Transverse colon (tissue), 1 donor: Measurements from ENCODE around the gene LAPTM4A.

Experiments used
- EP300 ChIP-seq: sonication (generic); formaldehyde crosslinking; IDR thresholded peaks from one replicate; pipeline ENCODE4 v1.6.1; 2017; ENCODE audit warnings: antibody characterized with exemption, low read depth
- POLR2A ChIP-seq: fragments of 450-650 bp; IDR thresholded peaks from one replicate; pipeline ENCODE4 v1.6.1; 2016; ENCODE audit warnings: antibody characterized with exemption, mild to moderate bottlenecking, moderate library complexity

GRCh38 chr2:20040489-20041172, 10.8 kb downstream of the LAPTM4A start:
- no peak for TF ChIP-seq EP300
- TF ChIP-seq POLR2A, result no peak
